HG03135 (cell line): ENCODE data around the gene SUMO3.

ENCODE experiments used
- ATAC-seq: cut with Tn5 transposase; IDR thresholded peaks from one replicate; pipeline ENCODE4 v1.9.1; 2021; ENCODE audit warnings: mild to moderate bottlenecking, moderate library complexity; ENCODE audit not compliant: unreplicated experiment

The SUMO3 gene

GRCh38 chr21:44831227-44831860, 13.5 kb upstream of the SUMO3 start:
- ATAC-seq, result no peak

- ATAC-seq, result no peak
Measured at GRCh38 chr21:44829507-44830092, 11.7 kb upstream of the SUMO3 start.

GRCh38 chr21:44828362-44829056, 10.6 kb upstream of the SUMO3 start:
- ATAC-seq, result no peak

- ATAC-seq, result no peak
Measured at GRCh38 chr21:44823179-44823660, 5.4 kb upstream of the SUMO3 start.

GRCh38 chr21:44822484-44823178, 4.8 kb upstream of the SUMO3 start:
- no peak for ATAC-seq

GRCh38 chr21:44820851-44821250, 3.0 kb upstream of the SUMO3 start:
- no peak for ATAC-seq

GRCh38 chr21:44819283-44820243, 1.7 kb upstream of the SUMO3 start:
- no peak for ATAC-seq

- no peak for ATAC-seq
Measured at GRCh38 chr21:44818640-44819011, 764 bp upstream of the SUMO3 start.

- ATAC-seq, result peak; percentile 67
Measured at GRCh38 chr21:44817506-44817880, 369 bp downstream of the SUMO3 start.

- no peak for ATAC-seq
Measured at GRCh38 chr21:44816761-44817505, 929 bp downstream of the SUMO3 start.

GRCh38 chr21:44815852-44816628, 1.8 kb downstream of the SUMO3 start:
- no peak for ATAC-seq

GRCh38 chr21:44815225-44815624, 2.6 kb downstream of the SUMO3 start:
- no peak for ATAC-seq

- ATAC-seq, result no peak
Measured at GRCh38 chr21:44814498-44815023, 3.3 kb downstream of the SUMO3 start.

- ATAC-seq, result no peak
Measured at GRCh38 chr21:44813727-44814126, 4.1 kb downstream of the SUMO3 start.

- ATAC-seq, result no peak
Measured at GRCh38 chr21:44813149-44813548, 4.7 kb downstream of the SUMO3 start.

GRCh38 chr21:44812640-44813039, 5.2 kb downstream of the SUMO3 start:
- no peak for ATAC-seq

GRCh38 chr21:44810779-44811178, 7.1 kb downstream of the SUMO3 start:
- ATAC-seq, result no peak

GRCh38 chr21:44805859-44806258, 12.0 kb downstream of the SUMO3 start:
- ATAC-seq, result no peak

GRCh38 chr21:44805226-44805625, 12.6 kb downstream of the SUMO3 start:
- no peak for ATAC-seq
